AG04450 (cell line): ENCODE results near the gene CCDC93. TPM values are rescaled to one million over a fixed set of nuclear protein-coding genes. Genes with fewer than 3 reads are reported as not detected.

Experiments used
- CTCF ChIA-PET: fragments of 300-600, 350-600 bp; formaldehyde crosslinking; extraction: SDS; loops from one replicate; lab custom pipeline; 2022; ENCODE audit warnings: antibody characterized with exemption, inconsistent platforms; lab: Charles Lee
- POLR2A ChIA-PET: fragments of 350-600 bp; formaldehyde crosslinking; extraction: SDS; loops from one replicate; lab custom pipeline; 2021; ENCODE audit warnings: antibody characterized with exemption, inconsistent platforms; lab: Yijun Ruan, JAX
- DNase-seq: peaks from one replicate; pipeline ENCODE4 v3.0.0-alpha.2; 2011; ENCODE audit warnings: low read depth, low spot score
- H3K27ac ChIP-seq: one replicate; pipeline ENCODE4 v1.5.1; 2012; ENCODE audit warnings: low read depth, low read length, control low read depth
- H3K27me3 ChIP-seq: one replicate; pipeline ENCODE4 v1.6.0; 2012; ENCODE audit warnings: low read length; ENCODE audit not compliant: control insufficient read depth, insufficient read depth
- H3K4me3 ChIP-seq: 2 replicates; pipeline ENCODE4 v1.5.1; 2011; ENCODE audit warnings: mild to moderate bottlenecking, low read depth, low read length, control low read depth
- H3K9me3 ChIP-seq: 2 replicates; pipeline ENCODE4 v1.5.1; 2012; ENCODE audit warnings: low read length; ENCODE audit not compliant: control insufficient read depth, insufficient read depth
- CTCF ChIP-seq: IDR thresholded peaks from 2 replicates; pipeline ENCODE4 v1.5.1; 2011; ENCODE audit warnings: low read depth, low read length, control low read depth, inconsistent platforms
- polyA plus RNA-seq: library from polyadenylated mRNA; depleted of rRNA; stranded (reverse); fragments of >200 nt; gene quantifications from 2 replicates; pipeline ENCODE4 v1.2.3, GENCODE V29; 2011

Gene CCDC93
- polyA plus RNA-seq, 1 experiment = 19.9 TPM

GRCh38 chr2:118032169-118033013 is 18.5 kb upstream of the CCDC93 start:
- H3K27ac ChIP-seq = no peak overlapping the region
- no peaks in the 10 kb centered on the region for H3K9me3 ChIP-seq
- H3K4me3 ChIP-seq = no peak overlapping the region
- POLR2A ChIA-PET = no interaction called here
- DNase-seq = no peak
- peaks cover 10% of the 10 kb centered on the region for H3K27me3 ChIP-seq
- TF ChIP-seq CTCF = peak; percentile 77
- CTCF ChIA-PET = interaction anchor here (0.5 to 3.5 kb wide), 22 partner anchors 8 to 1831 kb away, joined by 3 to 36 read pairs (median 4); partner anchors contain the start of gene CCDC93

GRCh38 chr2:118031566-118031965 is 17.7 kb upstream of the CCDC93 start:
- Histone ChIP-seq H3K9me3 (no peaks in the 10 kb centered on the region), H3K27me3 (peaks cover 10% of the 10 kb centered on the region), H3K4me3 (no peak overlapping the region), H3K27ac (no peak overlapping the region)
- TF ChIP-seq CTCF = no peak
- ChIA-PET POLR2A (no interaction called here), CTCF (interaction anchor here (1.5 to 3.5 kb wide), 5 partner anchors 12 to 29 kb away, joined by 9 to 36 read pairs (median 19); no protein-coding TSS in a partner anchor)
- DNase-seq = no peak

GRCh38 chr2:118029025-118029424 is 15.2 kb upstream of the CCDC93 start:
- Histone ChIP-seq H3K9me3 (no peaks in the 10 kb centered on the region), H3K27me3 (peaks cover 9% of the 10 kb centered on the region), H3K27ac (no peak overlapping the region), H3K4me3 (no peak overlapping the region)
- no peak for DNase-seq
- ChIA-PET POLR2A (no interaction called here), CTCF (interaction anchor here (0.7 to 1.1 kb wide), 2 partner anchors 14 to 193 kb away, joined by 3 read pairs; partner anchors contain the start of gene CCDC93)
- TF ChIP-seq CTCF = no peak

- Histone ChIP-seq H3K4me3 (no peak overlapping the region), H3K27ac (no peak overlapping the region), H3K27me3 (no peaks in the 10 kb centered on the region), H3K9me3 (no peaks in the 10 kb centered on the region)
- CTCF ChIA-PET = interaction anchor here (0.6 to 1.5 kb wide), 4 partner anchors 11 to 518 kb away, joined by 3 to 5 read pairs (median 3); no protein-coding TSS in a partner anchor
- no peak for DNase-seq
- POLR2A ChIA-PET = no interaction called here
- TF ChIP-seq CTCF = no peak
Observed at GRCh38 chr2:118021356-118021755, 7.5 kb upstream of the CCDC93 start.

GRCh38 chr2:118019821-118020220 is 6.0 kb upstream of the CCDC93 start:
- no peak for TF ChIP-seq CTCF
- Histone ChIP-seq H3K9me3 (no peaks in the 10 kb centered on the region), H3K27me3 (no peaks in the 10 kb centered on the region), H3K4me3 (no peak overlapping the region), H3K27ac (no peak overlapping the region)
- DNase-seq = no peak
- POLR2A ChIA-PET = no interaction called here
- CTCF ChIA-PET = no interaction called here
